Sigmoid colon (tissue), 7 donors: ENCODE data around the gene SHANK1. TPM values are rescaled to one million over a fixed set of nuclear protein-coding genes. Genes with fewer than 3 reads are reported as not detected.

Experiments used
- DNase-seq: peaks from one replicate; pipeline ENCODE4 v3.0.0-alpha.2; 2019
- H3K27ac ChIP-seq, 4 donors: fragments of 200-600 bp; sonication (generic); one replicate each; pipeline ENCODE4 v1.5.1; 2016 to 2019; ENCODE audit warnings: mild to moderate bottlenecking in 1 of 4
- H3K27me3 ChIP-seq, 3 donors: fragments of 200-600 bp; sonication (generic); one replicate each; pipeline ENCODE4 v1.5.1; 2019; ENCODE audit warnings: mild to moderate bottlenecking in 1 of 3
- H3K36me3 ChIP-seq, 4 donors: fragments of 200-600 bp; sonication (generic); one replicate each; pipeline ENCODE4 v1.5.1; 2016 to 2019
- H3K4me1 ChIP-seq, 4 donors: fragments of 200-600 bp; sonication (generic); one replicate each; pipeline ENCODE4 v1.5.1; 2017 to 2019
- H3K4me3 ChIP-seq, 4 donors: fragments of 200-600 bp; sonication (generic); one replicate each; pipeline ENCODE4 v1.5.1; 2017 to 2019; ENCODE audit warnings: mild to moderate bottlenecking in 2 of 4, moderate library complexity in 1 of 4
- H3K9me3 ChIP-seq, 4 donors: fragments of 200-600 bp in 3 of 4; sonication (generic) in 3 of 4; one replicate each; pipeline versions ENCODE4 v1.5.1 to v1.6.1; 2013 to 2019
- EP300 ChIP-seq, 4 donors: sonication (generic); formaldehyde crosslinking; IDR thresholded peaks; one replicate each; pipeline ENCODE4 v1.6.1; 2017; ENCODE audit warnings: antibody characterized with exemption in 4 of 4
- POLR2A ChIP-seq, 2 donors: fragments of 450-650 bp; IDR thresholded peaks; one replicate each; pipeline ENCODE4 v1.6.1; 2016; ENCODE audit warnings: antibody characterized with exemption in 2 of 2, mild to moderate bottlenecking in 2 of 2, moderate library complexity in 2 of 2
- POLR2AphosphoS5 ChIP-seq, 4 donors: sonication (generic); formaldehyde crosslinking; IDR thresholded peaks; one replicate each; pipeline ENCODE4 v1.6.1; 2017; ENCODE audit warnings: antibody characterized with exemption in 4 of 4
- WGBS, 2 donors: extraction: QIAGEN DNeasy Blood & Tissue Kit; methylation state at CpG; one replicate each; pipeline ENCODE4 v1.1.7; 2013; 5-methylcytosine and 5-hydroxymethylcytosine counted together
- intact Hi-C: fragments of 100-400 bp; cut with DNase I; formaldehyde crosslinking; loops from one replicate; pipeline ENCODE4 v1.15.1; 2023
- polyA plus RNA-seq, 3 donors: library from polyadenylated mRNA; stranded (reverse); fragments of 200-250 nt; gene quantifications; one replicate each; pipeline ENCODE4 v1.2.3, GENCODE V29; 2013
- total RNA-seq, 4 donors: library from RNA; depleted of rRNA; stranded (reverse); fragments of >200 nt; gene quantifications; one replicate each; pipeline ENCODE4 v1.1.0, GENCODE V29; 2016
- TF ChIP-seq, protein P1 (sequence below), 4 experiments: fragments of 450-650 bp in 3 of 4; fragments of 200-600 bp in 1 of 4; IDR thresholded peaks; one replicate each; pipeline ENCODE4 v1.5.1; 2016 to 2019; ENCODE audit warnings: antibody characterized with exemption in 4 of 4, mild to moderate bottlenecking in 3 of 4, moderate library complexity in 2 of 4
- donor health status: healthy with polysubstance abuse.
- donor health status: Bipolar disorder and iron deficiency.
- donor health status: healthy.

The SHANK1 gene
- total and polyA plus RNA-seq, 7 donors, result under 0.01 to 1.2 (median 0.19) TPM; not detected in 2

DNA sequence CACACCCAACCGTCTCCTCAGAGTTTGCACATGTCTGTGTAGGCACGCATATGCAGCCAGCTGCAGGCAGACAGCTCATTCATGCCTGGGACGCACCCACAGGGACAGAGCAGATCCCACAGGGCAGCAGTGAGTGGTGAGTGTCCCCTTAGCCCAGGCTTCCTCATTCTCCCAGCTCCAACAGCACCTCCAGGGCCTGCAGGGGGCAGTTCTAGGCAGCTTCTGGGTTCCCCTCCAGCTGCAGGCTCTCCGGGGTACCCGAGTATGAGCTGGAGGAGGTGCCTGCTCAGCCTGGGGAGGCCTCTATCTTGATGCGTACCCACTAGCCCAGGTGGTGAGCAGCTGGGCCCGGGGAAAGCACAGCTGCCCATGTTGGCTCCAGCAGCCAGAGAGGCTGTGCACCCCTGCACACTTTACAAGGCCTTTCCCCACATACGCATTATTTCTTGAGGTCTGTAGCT is 1.3 kb upstream of the SHANK1 start:
- H3K36me3 ChIP-seq, result no peaks in the 10 kb centered on the region
- intact Hi-C loops, result loop anchor here (10.0 kb wide), 2 partner anchors 206 to 356 kb away; partner anchors contain the start of genes ASPDH, JOSD2 and NAPSA
- TF ChIP-seq POLR2AphosphoS5 (IDR thresholded peaks at IDR 0.05) (no peak), EP300 (IDR thresholded peaks at IDR 0.05) (no peak), POLR2A (IDR thresholded peaks at IDR 0.05) (no peak)
- TF ChIP-seq, protein P1, sequence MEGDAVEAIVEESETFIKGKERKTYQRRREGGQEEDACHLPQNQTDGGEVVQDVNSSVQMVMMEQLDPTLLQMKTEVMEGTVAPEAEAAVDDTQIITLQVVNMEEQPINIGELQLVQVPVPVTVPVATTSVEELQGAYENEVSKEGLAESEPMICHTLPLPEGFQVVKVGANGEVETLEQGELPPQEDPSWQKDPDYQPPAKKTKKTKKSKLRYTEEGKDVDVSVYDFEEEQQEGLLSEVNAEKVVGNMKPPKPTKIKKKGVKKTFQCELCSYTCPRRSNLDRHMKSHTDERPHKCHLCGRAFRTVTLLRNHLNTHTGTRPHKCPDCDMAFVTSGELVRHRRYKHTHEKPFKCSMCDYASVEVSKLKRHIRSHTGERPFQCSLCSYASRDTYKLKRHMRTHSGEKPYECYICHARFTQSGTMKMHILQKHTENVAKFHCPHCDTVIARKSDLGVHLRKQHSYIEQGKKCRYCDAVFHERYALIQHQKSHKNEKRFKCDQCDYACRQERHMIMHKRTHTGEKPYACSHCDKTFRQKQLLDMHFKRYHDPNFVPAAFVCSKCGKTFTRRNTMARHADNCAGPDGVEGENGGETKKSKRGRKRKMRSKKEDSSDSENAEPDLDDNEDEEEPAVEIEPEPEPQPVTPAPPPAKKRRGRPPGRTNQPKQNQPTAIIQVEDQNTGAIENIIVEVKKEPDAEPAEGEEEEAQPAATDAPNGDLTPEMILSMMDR (IDR thresholded peaks at IDR 0.05), result no peak
- no peak overlapping the region for H3K27ac ChIP-seq
- H3K27me3 ChIP-seq, result peaks cover 24 to 83% (median 72%) of the 10 kb centered on the region in 3 donors
- DNase-seq, result no peak
- 33 to 36% methylated on average over 8 of the region's 8 CpGs for WGBS, 2 donors
- H3K4me1 ChIP-seq, result peaks cover 0 to 37% (median 36%) of the 10 kb centered on the region in 4 donors
- no peak overlapping the region for H3K4me3 ChIP-seq
- no peaks in the 10 kb centered on the region for H3K9me3 ChIP-seq

DNA sequence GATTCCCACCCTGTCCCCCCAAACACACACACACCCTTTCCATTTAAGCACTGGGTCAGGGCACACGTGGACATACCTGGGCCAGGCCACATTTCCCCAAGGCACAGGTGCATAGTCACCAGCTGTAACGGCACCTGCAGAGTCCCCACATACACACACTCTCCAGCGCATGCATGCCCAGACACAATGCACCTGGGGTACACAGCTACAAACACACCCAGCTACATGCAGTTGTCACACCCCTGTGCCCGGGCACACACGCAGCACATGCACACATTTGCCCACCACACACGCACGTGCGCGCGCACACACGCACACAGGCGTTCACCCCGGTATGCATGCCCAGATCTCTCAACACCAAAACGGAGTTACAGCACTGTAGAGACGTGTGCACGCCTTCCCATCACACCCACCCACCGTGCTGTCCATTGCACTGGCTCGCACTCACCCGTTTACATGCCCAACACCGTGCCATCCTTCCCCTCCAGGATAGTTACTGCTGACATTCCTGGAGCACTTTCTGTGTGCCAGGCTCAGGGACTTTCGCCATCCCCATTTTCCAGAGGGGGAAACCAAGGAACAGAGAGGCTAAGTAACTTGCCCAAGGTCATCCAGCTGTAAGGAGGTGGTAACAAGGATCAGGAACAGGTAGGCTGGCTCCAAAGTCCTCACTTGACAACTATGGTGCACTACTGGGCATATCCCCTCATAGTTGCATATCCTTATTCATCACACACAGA is 749 bp upstream of the SHANK1 start:
- Histone ChIP-seq H3K36me3 (no peaks in the 10 kb centered on the region), H3K4me1 (peaks cover 0 to 32% (median 31%) of the 10 kb centered on the region in 4 donors), H3K9me3 (no peaks in the 10 kb centered on the region), H3K27ac (no peak overlapping the region), H3K4me3 (no peak overlapping the region), H3K27me3 (peaks cover 24 to 86% (median 72%) of the 10 kb centered on the region in 3 donors)
- TF ChIP-seq EP300 (IDR thresholded peaks at IDR 0.05), result no peak
- no peak for TF ChIP-seq POLR2A (IDR thresholded peaks at IDR 0.05)
- TF ChIP-seq, protein P1 (IDR thresholded peaks at IDR 0.05), result no peak
- TF ChIP-seq POLR2AphosphoS5 (IDR thresholded peaks at IDR 0.05), result no peak
- 55 to 57% methylated on average over 21 of the region's 21 CpGs for WGBS, 2 donors
- DNase-seq, result no peak
- intact Hi-C loops, result loop anchor here (10.0 kb wide), 2 partner anchors 206 to 356 kb away; partner anchors contain the start of genes ASPDH, JOSD2 and NAPSA

- Histone ChIP-seq H3K27me3 (peaks cover 24 to 83% (median 62%) of the 10 kb centered on the region in 3 donors), H3K27ac (no peak overlapping the region), H3K4me1 (peaks cover 0 to 22% (median 20%) of the 10 kb centered on the region in 4 donors), H3K4me3 (peak overlapping the region in 3 of 4 donors; percentile 25 to 43 (median 41)), H3K36me3 (no peaks in the 10 kb centered on the region), H3K9me3 (no peaks in the 10 kb centered on the region)
- intact Hi-C loops, result no loop called here
- TF ChIP-seq, protein P1 (IDR thresholded peaks at IDR 0.05), result no peak
- TF ChIP-seq POLR2A (IDR thresholded peaks at IDR 0.05), result no peak
- TF ChIP-seq POLR2AphosphoS5 (IDR thresholded peaks at IDR 0.05), result no peak
- no peak for TF ChIP-seq EP300 (IDR thresholded peaks at IDR 0.05)
- DNase-seq, result no peak
- 3 to 4% methylated on average over 30 of the region's 30 CpGs for WGBS, 2 donors
Observed at GRCh38 chr19:50719119-50719435, 525 bp downstream of the SHANK1 start.

GRCh38 chr19:50718255-50719118 is 1.1 kb downstream of the SHANK1 start:
- Histone ChIP-seq H3K27me3 (peaks cover 21 to 83% (median 62%) of the 10 kb centered on the region in 3 donors), H3K36me3 (no peaks in the 10 kb centered on the region), H3K9me3 (no peaks in the 10 kb centered on the region), H3K4me3 (peak overlapping the region in 3 of 4 donors; percentile 25 to 43 (median 41)), H3K4me1 (peaks cover 0 to 18% (median 17%) of the 10 kb centered on the region in 4 donors), H3K27ac (no peak overlapping the region)
- intact Hi-C loops, result no loop called here
- no peak for TF ChIP-seq POLR2AphosphoS5 (IDR thresholded peaks at IDR 0.05)
- 1 to 2% methylated on average over 74 of the region's 74 CpGs for WGBS, 2 donors
- no peak for DNase-seq

- no peak for DNase-seq
- 8 to 9% methylated on average over 13 of the region's 13 CpGs for WGBS, 2 donors
- peaks cover 20 to 77% (median 61%) of the 10 kb centered on the region in 3 donors for H3K27me3 ChIP-seq
- H3K9me3 ChIP-seq, result no peaks in the 10 kb centered on the region
- no peaks in the 10 kb centered on the region for H3K36me3 ChIP-seq
- TF ChIP-seq POLR2AphosphoS5 (IDR thresholded peaks at IDR 0.05) (no peak), POLR2A (IDR thresholded peaks at IDR 0.05) (no peak), EP300 (IDR thresholded peaks at IDR 0.05) (no peak)
- TF ChIP-seq, protein P1 (IDR thresholded peaks at IDR 0.05), result no peak
- peak overlapping the region in 3 of 4 donors; percentile 25 to 43 (median 41) for H3K4me3 ChIP-seq
- intact Hi-C loops, result no loop called here
- no peak overlapping the region for H3K27ac ChIP-seq
- H3K4me1 ChIP-seq, result peaks cover 0 to 18% (median 17%) of the 10 kb centered on the region in 4 donors
Observed at GRCh38 chr19:50717891-50718254, 1.7 kb downstream of the SHANK1 start.
